Measurements from ENCODE around the gene PWP2. TPM values are rescaled to one million over a fixed set of nuclear protein-coding genes. Genes with fewer than 3 reads are reported as not detected.
"Not testable (repeated sequence)": the region's sequence is repeated elsewhere in the genome, so short reads cannot be mapped to it uniquely, and the experiment has no call there.

The PWP2 gene
- total and polyA plus RNA-seq, 2 donors (not counting 3 experiments of a cell fraction or from before 2014, with no cell fraction given): 5.1 to 31.8 TPM

GRCh38 chr21:44144784-44145602 lies 37.8 kb downstream of the PWP2 start:
- BruUV-seq (replicated peaks); POLR2A ChIA-PET; DNase-seq (ENCODE audit: low read depth, low spot score); H2AFZ ChIP-seq (ENCODE audit: low read depth, low read length); dilution Hi-C loops (cut with MboI; ENCODE audit: extremely low pct_ligation_motif_present, low sequenced_read_pairs); H3K4me3 ChIP-seq (replicated peaks in 1 of 3; ENCODE audit: insufficient read depth in 1 of 3, low read depth in 1 of 3, low read length in 3 of 3); H3K4me1 ChIP-seq (ENCODE audit: control insufficient read depth, extremely low read depth, insufficient read depth, low read length); CTCF ChIA-PET; H4K20me1 ChIP-seq (replicated peaks; ENCODE audit: control insufficient read depth, extremely low read depth, insufficient read depth, low read length); H3K79me2 ChIP-seq (ENCODE audit: control insufficient read depth, insufficient read depth, low read length); H3K9me3 ChIP-seq (replicated peaks; ENCODE audit: control insufficient read depth, insufficient read depth, low read length); FAIRE-seq; H3K27ac ChIP-seq (ENCODE audit: insufficient read depth, low read depth, low read length); intact Hi-C loops (cut with micrococcal nuclease); H3K27me3 ChIP-seq (ENCODE audit: control insufficient read depth in 2 of 2, insufficient read depth in 2 of 2, low read length in 2 of 2); H3K9me1 ChIP-seq (replicated peaks; ENCODE audit: control insufficient read depth, extremely low read depth, insufficient read depth, low read length); H3K4me2 ChIP-seq (ENCODE audit: insufficient read depth, low read length); H3K36me3 ChIP-seq (ENCODE audit: control insufficient read depth in 2 of 2, extremely low read depth in 1 of 2, insufficient read depth in 2 of 2, low read length in 2 of 2); H3K9ac ChIP-seq (replicated peaks; ENCODE audit: extremely low read depth, insufficient read depth, low read length): not testable (repeated sequence)

GRCh38 chr21:44145616-44146015 lies 38.4 kb downstream of the PWP2 start:
- H3K9me1 ChIP-seq (replicated peaks; ENCODE audit: control insufficient read depth, extremely low read depth, insufficient read depth, low read length); CTCF ChIA-PET; H3K27ac ChIP-seq (ENCODE audit: insufficient read depth, low read depth, low read length); H3K36me3 ChIP-seq (ENCODE audit: control insufficient read depth in 2 of 2, extremely low read depth in 1 of 2, insufficient read depth in 2 of 2, low read length in 2 of 2); FAIRE-seq; H3K79me2 ChIP-seq (ENCODE audit: control insufficient read depth, insufficient read depth, low read length); BruUV-seq (replicated peaks); dilution Hi-C loops (cut with MboI; ENCODE audit: extremely low pct_ligation_motif_present, low sequenced_read_pairs); H3K9me3 ChIP-seq (replicated peaks; ENCODE audit: control insufficient read depth, insufficient read depth, low read length); H3K9ac ChIP-seq (replicated peaks; ENCODE audit: extremely low read depth, insufficient read depth, low read length); H2AFZ ChIP-seq (ENCODE audit: low read depth, low read length); DNase-seq (ENCODE audit: low read depth, low spot score); intact Hi-C loops (cut with micrococcal nuclease); H4K20me1 ChIP-seq (replicated peaks; ENCODE audit: control insufficient read depth, extremely low read depth, insufficient read depth, low read length); H3K27me3 ChIP-seq (ENCODE audit: control insufficient read depth in 2 of 2, insufficient read depth in 2 of 2, low read length in 2 of 2); H3K4me3 ChIP-seq (replicated peaks in 1 of 3; ENCODE audit: insufficient read depth in 1 of 3, low read depth in 1 of 3, low read length in 3 of 3); H3K4me1 ChIP-seq (ENCODE audit: control insufficient read depth, extremely low read depth, insufficient read depth, low read length); POLR2A ChIA-PET; H3K4me2 ChIP-seq (ENCODE audit: insufficient read depth, low read length): not testable (repeated sequence)

DNA sequence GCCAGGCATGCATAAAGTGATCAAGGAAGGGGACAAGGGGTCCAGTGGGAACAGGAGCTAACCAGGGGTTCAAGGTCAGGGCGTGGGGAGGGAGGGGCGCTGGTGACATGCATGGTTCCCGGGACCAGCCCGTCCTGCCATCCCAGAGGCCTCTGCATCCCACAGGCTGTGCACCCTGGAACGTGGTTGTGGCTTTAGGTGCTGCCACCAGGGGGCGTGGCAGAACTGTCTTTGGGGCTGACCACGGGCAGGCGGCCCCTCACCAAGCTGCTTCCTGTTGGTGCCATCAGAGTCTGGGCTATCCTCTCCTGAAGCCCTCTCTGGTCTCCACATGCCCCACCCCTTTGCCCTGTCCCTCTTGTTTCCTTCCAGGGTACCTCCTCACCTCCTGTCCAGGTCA lies 39.9 kb downstream of the PWP2 start:
- CTCF ChIA-PET; BruUV-seq (replicated peaks); H4K20me1 ChIP-seq (replicated peaks; ENCODE audit: control insufficient read depth, extremely low read depth, insufficient read depth, low read length); dilution Hi-C loops (cut with MboI; ENCODE audit: extremely low pct_ligation_motif_present, low sequenced_read_pairs); H2AFZ ChIP-seq (ENCODE audit: low read depth, low read length); DNase-seq (ENCODE audit: low read depth, low spot score); POLR2A ChIA-PET; H3K27ac ChIP-seq (ENCODE audit: insufficient read depth, low read depth, low read length); H3K9me1 ChIP-seq (replicated peaks; ENCODE audit: control insufficient read depth, extremely low read depth, insufficient read depth, low read length); H3K36me3 ChIP-seq (ENCODE audit: control insufficient read depth in 2 of 2, extremely low read depth in 1 of 2, insufficient read depth in 2 of 2, low read length in 2 of 2); H3K4me3 ChIP-seq (replicated peaks in 1 of 3; ENCODE audit: insufficient read depth in 1 of 3, low read depth in 1 of 3, low read length in 3 of 3); H3K27me3 ChIP-seq (ENCODE audit: control insufficient read depth in 2 of 2, insufficient read depth in 2 of 2, low read length in 2 of 2); H3K4me1 ChIP-seq (ENCODE audit: control insufficient read depth, extremely low read depth, insufficient read depth, low read length); H3K9me3 ChIP-seq (replicated peaks; ENCODE audit: control insufficient read depth, insufficient read depth, low read length); H3K9ac ChIP-seq (replicated peaks; ENCODE audit: extremely low read depth, insufficient read depth, low read length); H3K4me2 ChIP-seq (ENCODE audit: insufficient read depth, low read length); H3K79me2 ChIP-seq (ENCODE audit: control insufficient read depth, insufficient read depth, low read length); intact Hi-C loops (cut with micrococcal nuclease): not testable (repeated sequence)
- peak; percentile 82 for FAIRE-seq

DNA sequence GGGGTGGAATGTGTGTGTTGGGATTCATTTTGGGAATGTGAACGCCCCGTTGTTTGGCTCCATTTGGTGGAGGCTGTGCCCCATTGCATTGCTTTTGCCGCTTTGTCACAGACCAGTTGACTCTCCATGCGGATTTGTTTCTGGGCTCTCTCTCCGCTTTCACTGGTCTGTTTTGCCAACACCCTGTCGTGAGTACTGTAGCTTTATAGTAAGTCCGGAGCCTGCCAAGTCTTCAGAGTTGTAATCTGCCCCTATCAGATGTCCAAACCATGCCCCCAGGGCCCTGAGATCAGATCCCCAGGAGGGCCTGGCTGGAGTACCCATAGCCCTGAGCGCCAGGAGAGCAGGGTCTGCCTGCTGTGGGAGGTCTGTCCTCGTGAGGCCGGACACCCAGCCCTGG lies 43.1 kb downstream of the PWP2 start:
- dilution Hi-C loops (cut with MboI; ENCODE audit: extremely low pct_ligation_motif_present, low sequenced_read_pairs): not testable (repeated sequence)

More for the DNA sequence above, 43.1 kb downstream of the PWP2 start:
- BruUV-seq (replicated peaks); H3K9me1 ChIP-seq (replicated peaks; ENCODE audit: control insufficient read depth, extremely low read depth, insufficient read depth, low read length); FAIRE-seq; CTCF ChIA-PET; H3K4me2 ChIP-seq (ENCODE audit: insufficient read depth, low read length); H3K27me3 ChIP-seq (ENCODE audit: control insufficient read depth in 2 of 2, insufficient read depth in 2 of 2, low read length in 2 of 2); POLR2A ChIA-PET; DNase-seq (ENCODE audit: low read depth, low spot score); intact Hi-C loops (cut with micrococcal nuclease); H3K36me3 ChIP-seq (ENCODE audit: control insufficient read depth in 2 of 2, extremely low read depth in 1 of 2, insufficient read depth in 2 of 2, low read length in 2 of 2); H2AFZ ChIP-seq (ENCODE audit: low read depth, low read length); H3K79me2 ChIP-seq (ENCODE audit: control insufficient read depth, insufficient read depth, low read length); H4K20me1 ChIP-seq (replicated peaks; ENCODE audit: control insufficient read depth, extremely low read depth, insufficient read depth, low read length); H3K27ac ChIP-seq (ENCODE audit: insufficient read depth, low read depth, low read length); H3K4me1 ChIP-seq (ENCODE audit: control insufficient read depth, extremely low read depth, insufficient read depth, low read length); H3K4me3 ChIP-seq (replicated peaks in 1 of 3; ENCODE audit: insufficient read depth in 1 of 3, low read depth in 1 of 3, low read length in 3 of 3); H3K9ac ChIP-seq (replicated peaks; ENCODE audit: extremely low read depth, insufficient read depth, low read length); H3K9me3 ChIP-seq (replicated peaks; ENCODE audit: control insufficient read depth, insufficient read depth, low read length): not testable (repeated sequence)

All from endothelial cell of umbilical vein (primary cell).